Spinal cord (tissue), 10 donors: ENCODE data around the gene HELZ2. TPM values are rescaled to one million over a fixed set of nuclear protein-coding genes. Genes with fewer than 3 reads are reported as not detected.

Experiments used
- DNase-seq, 6 donors: peaks; one replicate each; pipeline versions ENCODE4 v3.0.0 to v3.0.0-alpha.2; 2013 to 2015; ENCODE audit warnings: low spot score in 6 of 6, low read depth in 4 of 6
- H3K27ac ChIP-seq: one replicate; pipeline ENCODE4 v1.5.1; 2013; ENCODE audit warnings: low read depth, low read length, control low read depth
- H3K27me3 ChIP-seq: one replicate; pipeline ENCODE4 v1.6.1; 2013; ENCODE audit warnings: low read length; ENCODE audit not compliant: control insufficient read depth, insufficient read depth
- H3K36me3 ChIP-seq: one replicate; pipeline ENCODE4 v1.6.1; 2013; ENCODE audit warnings: low read length; ENCODE audit not compliant: control insufficient read depth, insufficient read depth
- H3K4me1 ChIP-seq: one replicate; pipeline ENCODE4 v1.6.1; 2013; ENCODE audit warnings: low read length; ENCODE audit not compliant: control insufficient read depth, insufficient read depth
- H3K4me3 ChIP-seq: one replicate; pipeline ENCODE4 v1.5.1; 2013; ENCODE audit warnings: low read depth, low read length, control low read depth
- H3K9me3 ChIP-seq: one replicate; pipeline ENCODE4 v1.6.1; 2013; ENCODE audit warnings: low read length; ENCODE audit not compliant: control insufficient read depth, insufficient read depth
- WGBS: methylation state at CpG from one replicate; pipeline ENCODE4 v1.1.5; 2013; ENCODE audit warnings: missing lambda C conversion rate; ENCODE audit not compliant: insufficient coverage; 5-methylcytosine and 5-hydroxymethylcytosine counted together
- polyA plus RNA-seq, 2 donors: library from polyadenylated mRNA; unstranded; fragments of 120-200 nt; gene quantifications; one replicate each; pipeline ENCODE4 v1.2.1, GENCODE V29; 2013; ENCODE audit not compliant: insufficient read length in 2 of 2
- total RNA-seq, 2 donors: library from RNA; depleted of rRNA in 1 of 2; stranded (reverse); fragments of 120-200 nt in 1 of 2; fragments of >200 nt in 1 of 2; gene quantifications; one replicate each; pipeline versions ENCODE4 v1.2.3 to v1.2.4, GENCODE V29; 2013 to 2014
- donor health status: healthy.

Gene HELZ2
- total and polyA plus RNA-seq, 4 donors = 6.1 to 9.9 (median 7.0) TPM

GRCh38 chr20:63565699-63566335, 8.2 kb downstream of the HELZ2 start:
- peaks cover 3% of the 10 kb centered on the region for H3K4me1 ChIP-seq
- no peak overlapping the region for H3K27ac ChIP-seq
- WGBS = 92% methylated on average over 43 of the region's 43 CpGs
- H3K36me3 ChIP-seq = peaks cover 68% of the 10 kb centered on the region
- DNase-seq = no peak
- H3K9me3 ChIP-seq = no peaks in the 10 kb centered on the region
- no peak overlapping the region for H3K4me3 ChIP-seq
- H3K27me3 ChIP-seq = no peaks in the 10 kb centered on the region

- Histone ChIP-seq H3K4me3 (no peak overlapping the region), H3K36me3 (peaks cover 75% of the 10 kb centered on the region), H3K27ac (no peak overlapping the region), H3K9me3 (no peaks in the 10 kb centered on the region), H3K27me3 (no peaks in the 10 kb centered on the region), H3K4me1 (peaks cover 3% of the 10 kb centered on the region)
- 96% methylated on average over 61 of the region's 61 CpGs for WGBS
- no peak for DNase-seq
Observed at GRCh38 chr20:63565021-63565698, 8.9 kb downstream of the HELZ2 start.

GRCh38 chr20:63564036-63564810, 9.8 kb downstream of the HELZ2 start:
- Histone ChIP-seq H3K27me3 (no peaks in the 10 kb centered on the region), H3K27ac (no peak overlapping the region), H3K9me3 (no peaks in the 10 kb centered on the region), H3K4me3 (no peak overlapping the region), H3K4me1 (peaks cover 1% of the 10 kb centered on the region), H3K36me3 (peaks cover 81% of the 10 kb centered on the region)
- 92% methylated on average over 62 of the region's 62 CpGs for WGBS
- no peak for DNase-seq

GRCh38 chr20:63563225-63563935, 10.7 kb downstream of the HELZ2 start:
- H3K4me1 ChIP-seq = no peaks in the 10 kb centered on the region
- no peak for DNase-seq
- 90% methylated on average over 55 of the region's 55 CpGs for WGBS
- no peaks in the 10 kb centered on the region for H3K9me3 ChIP-seq
- peaks cover 80% of the 10 kb centered on the region for H3K36me3 ChIP-seq
- no peak overlapping the region for H3K27ac ChIP-seq
- H3K27me3 ChIP-seq = no peaks in the 10 kb centered on the region
- H3K4me3 ChIP-seq = no peak overlapping the region

GRCh38 chr20:63562461-63563224, 11.4 kb downstream of the HELZ2 start:
- DNase-seq = no peak
- no peak overlapping the region for H3K4me3 ChIP-seq
- no peaks in the 10 kb centered on the region for H3K4me1 ChIP-seq
- H3K9me3 ChIP-seq = no peaks in the 10 kb centered on the region
- no peak overlapping the region for H3K27ac ChIP-seq
- WGBS = 94% methylated on average over 54 of the region's 54 CpGs
- peaks cover 75% of the 10 kb centered on the region for H3K36me3 ChIP-seq
- H3K27me3 ChIP-seq = no peaks in the 10 kb centered on the region

- DNase-seq = no peak
- Histone ChIP-seq H3K4me1 (no peaks in the 10 kb centered on the region), H3K9me3 (no peaks in the 10 kb centered on the region), H3K27me3 (no peaks in the 10 kb centered on the region), H3K4me3 (no peak overlapping the region), H3K27ac (no peak overlapping the region), H3K36me3 (peaks cover 74% of the 10 kb centered on the region)
- 90% methylated on average over 33 of the region's 36 CpGs for WGBS
Observed at GRCh38 chr20:63561624-63562396, 12.2 kb downstream of the HELZ2 start.

GRCh38 chr20:63560856-63561609, 13.0 kb downstream of the HELZ2 start:
- peaks cover 68% of the 10 kb centered on the region for H3K36me3 ChIP-seq
- 92% methylated on average over 26 of the region's 26 CpGs for WGBS
- H3K27me3 ChIP-seq = no peaks in the 10 kb centered on the region
- DNase-seq = no peak
- no peak overlapping the region for H3K4me3 ChIP-seq
- H3K4me1 ChIP-seq = no peaks in the 10 kb centered on the region
- no peak overlapping the region for H3K27ac ChIP-seq
- H3K9me3 ChIP-seq = no peaks in the 10 kb centered on the region

- 91% methylated on average over 15 of the region's 16 CpGs for WGBS
- Histone ChIP-seq H3K4me1 (no peaks in the 10 kb centered on the region), H3K36me3 (peaks cover 65% of the 10 kb centered on the region), H3K9me3 (no peaks in the 10 kb centered on the region), H3K4me3 (no peak overlapping the region), H3K27ac (no peak overlapping the region), H3K27me3 (no peaks in the 10 kb centered on the region)
- no peak for DNase-seq
Observed at GRCh38 chr20:63560333-63560805, 13.7 kb downstream of the HELZ2 start.
